Measurements from ENCODE around the gene MAEA. TPM values are rescaled to one million over a fixed set of nuclear protein-coding genes. Genes with fewer than 3 reads are reported as not detected.

The MAEA gene
- total RNA-seq = 85.9 and 114 TPM in 2 replicates

GRCh38 chr4:1289207-1290164 lies at the start of gene MAEA:
MAEA (plus strand) TSS chr4:1289891; CDS start chr4:1289914, 23 bp downstream.

DNA sequence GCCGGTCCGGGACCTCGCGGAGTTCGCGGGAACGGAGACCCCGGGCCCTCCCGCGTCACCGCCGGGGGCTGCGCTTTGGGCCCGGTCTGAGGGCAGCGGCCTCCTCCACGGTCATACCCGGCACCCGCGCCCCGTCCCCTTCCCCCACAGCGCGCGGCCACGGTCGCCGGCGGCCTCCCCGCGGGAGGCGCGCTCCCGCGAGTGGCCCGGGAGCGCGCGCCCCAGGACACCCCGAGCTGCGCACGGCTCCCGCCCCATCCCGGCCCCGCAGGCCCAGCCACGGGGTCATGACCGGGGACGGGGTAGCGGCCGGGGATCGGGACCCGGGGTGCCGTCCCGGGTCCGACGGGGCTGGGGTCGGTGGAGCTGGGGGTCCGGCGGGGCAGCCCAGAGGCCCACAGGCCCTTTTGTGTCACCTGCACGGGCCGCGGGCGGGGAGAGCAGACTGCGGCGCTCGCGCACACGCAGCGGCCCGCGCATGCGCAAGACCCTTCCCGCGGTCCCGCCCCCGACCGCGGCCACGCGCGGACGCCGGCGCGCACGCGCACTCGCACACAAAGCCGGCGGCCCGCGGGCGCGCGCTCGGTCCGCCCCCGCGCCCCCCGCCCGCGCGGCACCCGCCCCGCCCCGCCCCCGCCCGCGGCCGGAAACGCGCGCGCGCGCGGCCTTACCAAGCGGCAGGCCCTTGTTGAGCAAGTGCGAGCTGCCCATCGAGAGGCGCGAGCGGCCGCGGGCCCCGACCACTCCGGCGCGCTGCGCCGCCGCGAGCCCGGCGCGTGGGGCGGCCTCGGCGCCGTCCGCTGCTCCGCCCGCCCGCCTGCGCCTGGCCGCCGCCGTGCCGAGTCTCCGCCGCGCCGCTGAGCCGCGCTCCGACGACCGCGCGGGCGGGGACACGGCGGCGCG lies 41.2 kb upstream of the MAEA start, which contains the start of gene CTBP1:
Gene CTBP1, minus strand, starts transcription at position 886 of the 903 bp plus-strand sequence. CDS start 7,799 bp downstream, outside the sequence.

GRCh38 chr4:1346781-1347409 lies 57.2 kb downstream of the MAEA start, which contains the start of gene UVSSA:
UVSSA (plus strand) TSS chr4:1347208; CDS start chr4:1348092, 884 bp downstream.

Other genes starting within 250 kb of the MAEA start
- 0.72 and 2.6 TPM in 2 replicates for gene RNF212, start 176.3 kb upstream of the MAEA start, total RNA-seq
- 479 and 1,063 TPM in 2 replicates for gene SPON2, start 117.3 kb upstream of the MAEA start, total RNA-seq
- gene CTBP1, start 40.8 kb upstream of the MAEA start, total RNA-seq = 329 and 416 TPM in 2 replicates
- gene UVSSA, start 57.3 kb downstream of the MAEA start, total RNA-seq = 15.5 and 15.7 TPM in 2 replicates
- not detected in 2 replicates for gene NKX1-1, start 116.6 kb downstream of the MAEA start, total RNA-seq